Endothelial cell of umbilical vein (primary cell): Measurements from ENCODE around the gene TAS2R43. TPM values are rescaled to one million over a fixed set of nuclear protein-coding genes. Genes with fewer than 3 reads are reported as not detected.

ENCODE experiments used
- BruUV-seq: library from RNA; stranded (reverse); fragments of 400-500 nt; replicated peaks from 2 replicates; lab custom pipeline; 2021; lab: Mats Ljungman, UMichigan
- CTCF ChIA-PET: fragments of 300-600, 350-600 bp; sonication (Branson Sonifier 250); formaldehyde crosslinking; loops from one replicate; lab custom pipeline; 2021; ENCODE audit warnings: antibody characterized with exemption, inconsistent platforms; lab: Charles Lee
- POLR2A ChIA-PET: fragments of 300-600, 350-600 bp; sonication (Branson Sonifier 250); formaldehyde crosslinking; loops from one replicate; lab custom pipeline; 2021; ENCODE audit warnings: antibody characterized with exemption, inconsistent platforms; lab: Charles Lee
- DNase-seq: peaks from one replicate; pipeline ENCODE4 v3.0.0-alpha.2; 2011; ENCODE audit warnings: low read depth, low spot score
- FAIRE-seq: peaks from 2 replicates; lab custom pipeline; 2011; peaks lifted over from hg19 to GRCh38; lab: Jason Lieb, UNC
- H2AFZ ChIP-seq: 2 replicates; pipeline ENCODE4 v1.6.0; 2012; ENCODE audit warnings: low read depth, low read length, control low read depth, inconsistent platforms
- H3K27ac ChIP-seq: 2 replicates; pipeline ENCODE4 v1.5.1; 2011; ENCODE audit warnings: low read depth, mild to moderate bottlenecking, control low read depth, low read length, moderate library complexity; ENCODE audit not compliant: insufficient read depth
- H3K27me3 ChIP-seq, 2 experiments: 2 replicates each; pipeline versions ENCODE4 v1.6.0 to v1.6.1; 2011; ENCODE audit warnings: low read length in 2 of 2, mixed read lengths in 1 of 2; ENCODE audit not compliant: control insufficient read depth in 2 of 2, insufficient read depth in 2 of 2
- H3K36me3 ChIP-seq, 2 experiments: 2 replicates in 1 of 2; 3 replicates in 1 of 2; pipeline ENCODE4 v1.5.1; 2011; ENCODE audit warnings: low read length in 2 of 2, mild to moderate bottlenecking in 1 of 2, moderate library complexity in 1 of 2; ENCODE audit not compliant: control insufficient read depth in 2 of 2, insufficient read depth in 2 of 2; ENCODE audit errors: extremely low read depth in 1 of 2
- H3K4me1 ChIP-seq: 3 replicates; pipeline ENCODE4 v1.5.1; 2011; ENCODE audit warnings: mild to moderate bottlenecking, low read length; ENCODE audit not compliant: control insufficient read depth, insufficient read depth; ENCODE audit errors: extremely low read depth
- H3K4me2 ChIP-seq: 2 replicates; pipeline ENCODE4 v1.6.1; 2011; ENCODE audit warnings: low read length, control low read depth, mixed read lengths; ENCODE audit not compliant: insufficient read depth
- H3K4me3 ChIP-seq, 3 experiments: fragments of 200-600 bp in 1 of 3; sonication (generic), shearing (Covaris generic) in 1 of 3; replicated peaks in 1 of 3; 2 replicates each; pipeline ENCODE4 v1.5.1; 2011 to 2016; ENCODE audit warnings: control low read depth in 3 of 3, low read length in 3 of 3, mild to moderate bottlenecking in 2 of 3, inconsistent platforms in 1 of 3, low read depth in 1 of 3, moderate library complexity in 1 of 3; ENCODE audit not compliant: insufficient read depth in 1 of 3
- H3K79me2 ChIP-seq: 2 replicates; pipeline ENCODE4 v1.6.0; 2012; ENCODE audit warnings: low read length, inconsistent platforms; ENCODE audit not compliant: control insufficient read depth, insufficient read depth
- H3K9ac ChIP-seq: replicated peaks from 2 replicates; pipeline ENCODE3; 2011; ENCODE audit warnings: low read length, control low read depth; ENCODE audit not compliant: insufficient read depth; ENCODE audit errors: extremely low read depth
- H3K9me1 ChIP-seq: replicated peaks from 3 replicates; pipeline ENCODE4 v1.6.0; 2011; ENCODE audit warnings: mild to moderate bottlenecking, low read length; ENCODE audit not compliant: control insufficient read depth, insufficient read depth; ENCODE audit errors: extremely low read depth
- H3K9me3 ChIP-seq: replicated peaks from 2 replicates; pipeline ENCODE4 v1.5.1; 2012; ENCODE audit warnings: low read length, inconsistent platforms; ENCODE audit not compliant: control insufficient read depth, insufficient read depth
- H4K20me1 ChIP-seq: replicated peaks from 2 replicates; pipeline ENCODE3; 2011; ENCODE audit warnings: mild to moderate bottlenecking, low read length; ENCODE audit not compliant: control insufficient read depth, insufficient read depth; ENCODE audit errors: extremely low read depth
- EZH2 ChIP-seq: IDR thresholded peaks from 2 replicates; pipeline ENCODE4 v1.6.1; 2012; ENCODE audit warnings: borderline replicate concordance, low read depth, mild to moderate bottlenecking, moderate library complexity, low read length, inconsistent platforms; ENCODE audit not compliant: severe bottlenecking
- FOS ChIP-seq: IDR thresholded peaks from 2 replicates; pipeline ENCODE4 v1.6.1; 2011; ENCODE audit warnings: mild to moderate bottlenecking, low read length, moderate library complexity, borderline replicate concordance; ENCODE audit not compliant: insufficient read depth
- GATA2 ChIP-seq: IDR thresholded peaks from 2 replicates; pipeline ENCODE4 v1.7.0; 2011; ENCODE audit warnings: low read depth, mild to moderate bottlenecking, moderate library complexity, mixed read lengths, low read length; ENCODE audit not compliant: insufficient read length, insufficient read depth
- JUN ChIP-seq: IDR thresholded peaks from 2 replicates; pipeline ENCODE4 v1.6.1; 2011; ENCODE audit warnings: borderline replicate concordance, low read depth; ENCODE audit not compliant: insufficient read length, insufficient read depth
- MYC ChIP-seq: IDR thresholded peaks from one replicate; pipeline ENCODE4 v1.6.1; 2011; ENCODE audit warnings: mild to moderate bottlenecking, low read depth, low read length
- POLR2A ChIP-seq: IDR thresholded peaks from 2 replicates; pipeline ENCODE4 v1.6.1; 2012; ENCODE audit warnings: low read depth, mild to moderate bottlenecking, control low read depth, low read length
- POLR2AphosphoS5 ChIP-seq: IDR thresholded peaks from 2 replicates; pipeline ENCODE4 v1.6.1; 2012; ENCODE audit warnings: low read depth, mild to moderate bottlenecking, control low read depth, low read length, moderate library complexity; ENCODE audit not compliant: insufficient read depth
- dilution Hi-C: fragments of 300-500 bp; cut with MboI; formaldehyde crosslinking; loops from one replicate; pipeline ENCODE4 v1.15.0; 2019; ENCODE audit warnings: low sequenced_read_pairs; ENCODE audit not compliant: extremely low pct_ligation_motif_present
- intact Hi-C: fragments of 100-400 bp; cut with micrococcal nuclease; formaldehyde crosslinking; loops from one replicate; pipeline ENCODE4 v1.10.0; 2022
- polyA plus RNA-seq, 4 experiments: library from polyadenylated mRNA; depleted of rRNA in 3 of 4; stranded (reverse) in 3 of 4; unstranded in 1 of 4; fragments of >200 nt; gene quantifications; 2 replicates each; pipeline versions ENCODE4 v1.2.1 to v1.2.3, GENCODE V29; 2011 to 2012; ENCODE audit warnings: missing spikeins in 1 of 4
- total RNA-seq: library from RNA; stranded (reverse); gene quantifications from 2 replicates; pipeline ENCODE4 v1.2.3, GENCODE V29; 2021
- TF ChIP-seq, protein P1 (sequence below), 2 donors: IDR thresholded peaks; 1 replicate in 1 of 2; 2 replicates in 1 of 2; pipeline ENCODE4 v1.5.1; 2011; ENCODE audit warnings: low read length in 2 of 2, mild to moderate bottlenecking in 2 of 2, moderate library complexity in 2 of 2, control low read depth in 1 of 2, inconsistent platforms in 1 of 2, low read depth in 1 of 2; ENCODE audit not compliant: insufficient read depth in 1 of 2; ENCODE audit errors: extremely low read depth in 1 of 2
- TF ChIP-seq, protein P2 (sequence below): IDR thresholded peaks from 2 replicates; pipeline ENCODE4 v1.6.1; 2011; ENCODE audit not compliant: insufficient read depth, insufficient read length

The TAS2R43 gene
- total and polyA plus RNA-seq, 2 donors (not counting 3 experiments of a cell fraction or from before 2014, with no cell fraction given) = 0.07 to 1.8 TPM

DNA sequence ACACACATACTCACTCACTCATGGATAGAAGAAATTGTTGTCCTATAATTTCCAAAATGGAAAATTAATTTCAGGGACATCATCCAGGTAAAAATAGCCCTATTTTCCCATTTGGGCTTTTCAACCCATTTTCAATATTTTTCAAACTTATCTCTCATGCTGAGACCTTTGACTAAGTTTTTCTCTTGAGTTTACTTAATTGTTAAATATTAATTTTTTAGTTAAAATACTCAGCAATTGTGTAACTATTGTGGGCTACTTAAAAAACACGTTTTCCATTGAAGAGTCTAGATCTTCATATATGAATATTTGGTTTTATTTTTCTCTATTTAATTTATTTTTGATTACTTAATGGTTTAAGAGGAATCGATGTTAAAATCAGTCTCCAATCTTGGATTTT, 14.2 kb upstream of the TAS2R43 start:
- H2AFZ ChIP-seq = no peak overlapping the region
- intact Hi-C loops (no loop called here), dilution Hi-C loops (no loop called here)
- no TSS peak for BruUV-seq
- no peaks in the 10 kb centered on the region for H3K27me3 ChIP-seq
- no peak overlapping the region for H3K4me2 ChIP-seq
- DNase-seq (no peak), FAIRE-seq (no peak)
- POLR2A ChIA-PET = no interaction called here
- H3K9me3 ChIP-seq = no peaks in the 10 kb centered on the region
- CTCF ChIA-PET = no interaction called here
- H3K9me1 ChIP-seq = no peaks in the 10 kb centered on the region
- H3K79me2 ChIP-seq = peaks cover 33% of the 10 kb centered on the region
- H3K27ac ChIP-seq = no peak overlapping the region
- no peak for TF ChIP-seq POLR2A
- TF ChIP-seq EZH2 = no peak
- TF ChIP-seq, protein P1, sequence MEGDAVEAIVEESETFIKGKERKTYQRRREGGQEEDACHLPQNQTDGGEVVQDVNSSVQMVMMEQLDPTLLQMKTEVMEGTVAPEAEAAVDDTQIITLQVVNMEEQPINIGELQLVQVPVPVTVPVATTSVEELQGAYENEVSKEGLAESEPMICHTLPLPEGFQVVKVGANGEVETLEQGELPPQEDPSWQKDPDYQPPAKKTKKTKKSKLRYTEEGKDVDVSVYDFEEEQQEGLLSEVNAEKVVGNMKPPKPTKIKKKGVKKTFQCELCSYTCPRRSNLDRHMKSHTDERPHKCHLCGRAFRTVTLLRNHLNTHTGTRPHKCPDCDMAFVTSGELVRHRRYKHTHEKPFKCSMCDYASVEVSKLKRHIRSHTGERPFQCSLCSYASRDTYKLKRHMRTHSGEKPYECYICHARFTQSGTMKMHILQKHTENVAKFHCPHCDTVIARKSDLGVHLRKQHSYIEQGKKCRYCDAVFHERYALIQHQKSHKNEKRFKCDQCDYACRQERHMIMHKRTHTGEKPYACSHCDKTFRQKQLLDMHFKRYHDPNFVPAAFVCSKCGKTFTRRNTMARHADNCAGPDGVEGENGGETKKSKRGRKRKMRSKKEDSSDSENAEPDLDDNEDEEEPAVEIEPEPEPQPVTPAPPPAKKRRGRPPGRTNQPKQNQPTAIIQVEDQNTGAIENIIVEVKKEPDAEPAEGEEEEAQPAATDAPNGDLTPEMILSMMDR (IDR thresholded peaks at IDR 0.05; ENCODE audit: extremely low read depth in 1 of 2, insufficient read depth in 1 of 2, low read depth in 1 of 2, low read length in 2 of 2) = no peak
- TF ChIP-seq FOS = no peak
- no peak for TF ChIP-seq JUN
- TF ChIP-seq POLR2AphosphoS5 = no peak
- TF ChIP-seq MYC = no peak
- TF ChIP-seq, protein P2, sequence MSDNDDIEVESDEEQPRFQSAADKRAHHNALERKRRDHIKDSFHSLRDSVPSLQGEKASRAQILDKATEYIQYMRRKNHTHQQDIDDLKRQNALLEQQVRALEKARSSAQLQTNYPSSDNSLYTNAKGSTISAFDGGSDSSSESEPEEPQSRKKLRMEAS = no peak
- no peak for TF ChIP-seq GATA2
- no peaks in the 10 kb centered on the region for H3K4me1 ChIP-seq
- H3K36me3 ChIP-seq = no peaks in the 10 kb centered on the region
- no peak overlapping the region for H3K9ac ChIP-seq
- peaks cover 2% of the 10 kb centered on the region for H4K20me1 ChIP-seq
- no peak overlapping the region for H3K4me3 ChIP-seq
